SK-N-SH (cell line): Measurements from ENCODE around the gene ATP8A1. TPM values are rescaled to one million over a fixed set of nuclear protein-coding genes. Genes with fewer than 3 reads are reported as not detected.

Experiments used
- CTCF ChIA-PET: fragments of 300-600, 350-600 bp; formaldehyde crosslinking; extraction: SDS; loops from one replicate; lab custom pipeline; 2021; lab: Yijun Ruan, JAX
- POLR2A ChIA-PET: fragments of 350-600 bp; sonication (Branson Sonifier 250); formaldehyde crosslinking; extraction: SDS; loops from one replicate; lab custom pipeline; 2020; ENCODE audit warnings: antibody characterized with exemption, inconsistent platforms; lab: Yijun Ruan, JAX
- DNase-seq: peaks from one replicate; pipeline ENCODE4 v3.0.0; 2012
- H2AFZ ChIP-seq: fragments of 200-600 bp; sonication (generic); 2 replicates; pipeline ENCODE4 v1.8.1; 2016; ENCODE audit warnings: antibody characterized with exemption, mild to moderate bottlenecking, low read depth
- H3F3A ChIP-seq: fragments of 200-600 bp; sonication (generic); replicated peaks from 2 replicates; pipeline ENCODE3; 2016; ENCODE audit warnings: antibody characterized with exemption, mild to moderate bottlenecking; ENCODE audit not compliant: insufficient read depth
- H3K27ac ChIP-seq, 2 experiments: fragments of 200-500 bp in 1 of 2; fragments of 200-600 bp in 1 of 2; sonication (Bioruptor generic) in 1 of 2; sonication (generic), shearing (Covaris generic) in 1 of 2; 2 replicates each; pipeline versions ENCODE4 v1.5.1 to v1.6.1; 2014 to 2016; ENCODE audit warnings: low read depth in 2 of 2, inconsistent platforms in 1 of 2, low read length in 1 of 2, mild to moderate bottlenecking in 1 of 2, mixed read lengths in 1 of 2
- H3K27me3 ChIP-seq: fragments of 200-600 bp; sonication (generic), shearing (Covaris generic); 2 replicates; pipeline ENCODE4 v1.6.1; 2016; ENCODE audit warnings: mixed run types; ENCODE audit not compliant: insufficient read depth
- H3K36me3 ChIP-seq, 2 experiments: fragments of 200-500 bp in 1 of 2; fragments of 200-600 bp in 1 of 2; sonication (Bioruptor generic) in 1 of 2; sonication (generic) in 1 of 2; replicated peaks in 1 of 2; 2 replicates each; pipeline versions ENCODE3 to v1.5.1; 2014 to 2016; ENCODE audit warnings: low read length in 1 of 2, mild to moderate bottlenecking in 1 of 2; ENCODE audit not compliant: insufficient read depth in 2 of 2, control insufficient read depth in 1 of 2
- H3K4me1 ChIP-seq, 2 experiments: fragments of 200-500 bp in 1 of 2; fragments of 200-600 bp in 1 of 2; sonication (Bioruptor generic) in 1 of 2; sonication (generic), shearing (Covaris generic) in 1 of 2; 2 replicates each; pipeline versions ENCODE4 v1.5.1 to v1.6.1; 2014 to 2016; ENCODE audit warnings: low read depth in 1 of 2, low read length in 1 of 2, mixed run types in 1 of 2; ENCODE audit not compliant: insufficient read depth in 2 of 2, control insufficient read depth in 1 of 2
- H3K4me2 ChIP-seq: fragments of 200-600 bp; sonication (generic), shearing (Covaris generic); 2 replicates; pipeline ENCODE4 v1.6.1; 2017; ENCODE audit warnings: mixed run types
- H3K4me3 ChIP-seq, 2 experiments: fragments of 200-500 bp in 1 of 2; fragments of 200-600 bp in 1 of 2; sonication (Bioruptor generic) in 1 of 2; sonication (generic), shearing (Covaris generic) in 1 of 2; 2 replicates each; pipeline versions ENCODE4 v1.5.1 to v1.8.1; 2014 to 2016; ENCODE audit warnings: low read depth in 2 of 2, inconsistent platforms in 1 of 2, low read length in 1 of 2, mild to moderate bottlenecking in 1 of 2, mixed read lengths in 1 of 2, moderate library complexity in 1 of 2
- H3K79me2 ChIP-seq: fragments of 200-600 bp; sonication (generic); 2 replicates; pipeline ENCODE4 v1.8.1; 2017; ENCODE audit warnings: mild to moderate bottlenecking; ENCODE audit not compliant: insufficient read depth
- H3K9ac ChIP-seq: fragments of 200-600 bp; sonication (generic); 2 replicates; pipeline ENCODE4 v1.6.1; 2017; ENCODE audit warnings: mixed run types
- H3K9me2 ChIP-seq: fragments of 200-600 bp; sonication (generic); 2 replicates; pipeline ENCODE4 v1.6.1; 2017; ENCODE audit warnings: mixed run types
- H3K9me3 ChIP-seq: fragments of 200-600 bp; sonication (generic); 2 replicates; pipeline ENCODE4 v1.6.1; 2017; ENCODE audit warnings: mixed run types, mild to moderate bottlenecking, moderate library complexity
- H4K20me1 ChIP-seq: fragments of 200-600 bp; sonication (generic); 2 replicates; pipeline ENCODE4 v1.6.1; 2017; ENCODE audit warnings: mild to moderate bottlenecking, mixed run types; ENCODE audit not compliant: insufficient read depth
- CHD2 ChIP-seq: fragments of 150-350 bp; IDR thresholded peaks from 2 replicates; pipeline ENCODE4 v1.6.1; 2018; ENCODE audit warnings: low read length; ENCODE audit not compliant: partially characterized antibody
- EP300 ChIP-seq, 2 experiments: IDR thresholded peaks; 2 replicates each; pipeline versions ENCODE4 v1.4.0 to v1.6.1; 2012; ENCODE audit warnings: borderline replicate concordance in 1 of 2, low read depth in 1 of 2, low read length in 1 of 2
- EZH2phosphoT487 ChIP-seq: fragments of 200-600 bp; sonication (generic); IDR thresholded peaks from 2 replicates; pipeline ENCODE4 v1.6.1; 2017; ENCODE audit warnings: low read depth, mixed run types, mild to moderate bottlenecking, antibody characterized with exemption, moderate library complexity, borderline replicate concordance
- FOXJ3 ChIP-seq: sonication (generic); formaldehyde crosslinking; IDR thresholded peaks from 2 replicates; pipeline ENCODE4 v1.5.1; 2020; ENCODE audit warnings: mild to moderate bottlenecking, missing genetic modification reagents
- FOXM1 ChIP-seq: IDR thresholded peaks from 2 replicates; pipeline ENCODE4 v1.4.0; 2012; ENCODE audit warnings: low read depth, mild to moderate bottlenecking
- GATA2 ChIP-seq: sonication (generic); formaldehyde crosslinking; IDR thresholded peaks from 2 replicates; pipeline ENCODE4 v1.5.0; 2020; ENCODE audit warnings: mild to moderate bottlenecking, missing genetic modification reagents
- NFIC ChIP-seq: IDR thresholded peaks from 2 replicates; pipeline ENCODE4 v1.4.0; 2012; ENCODE audit warnings: borderline replicate concordance
- NRF1 ChIP-seq: IDR thresholded peaks from 2 replicates; pipeline ENCODE4 v1.6.1; 2012; ENCODE audit warnings: low read depth, mild to moderate bottlenecking, low read length
- SIN3A ChIP-seq: IDR thresholded peaks from 2 replicates; pipeline ENCODE4 v1.6.1; 2012; ENCODE audit warnings: low read depth, mild to moderate bottlenecking, low read length, moderate library complexity, borderline replicate concordance
- SMC3 ChIP-seq: IDR thresholded peaks from 2 replicates; pipeline ENCODE4 v1.6.1; 2012; ENCODE audit warnings: low read depth, low read length, improper control_type of control experiment
- TAF1 ChIP-seq: IDR thresholded peaks from 2 replicates; pipeline ENCODE4 v1.6.1; 2012; ENCODE audit warnings: low read depth, mild to moderate bottlenecking, low read length, moderate library complexity, borderline replicate concordance
- TEAD4 ChIP-seq: IDR thresholded peaks from 2 replicates; pipeline ENCODE4 v1.4.0; 2012; ENCODE audit warnings: mild to moderate bottlenecking, borderline replicate concordance; ENCODE audit not compliant: insufficient read depth
- USF2 ChIP-seq: fragments of 150-350 bp; IDR thresholded peaks from 2 replicates; pipeline ENCODE4 v1.6.1; 2017; ENCODE audit warnings: antibody characterized with exemption, low read length, low read depth, borderline replicate concordance
- WGBS: methylation state at CpG from one replicate; pipeline ENCODE4 v1.1.6; 2017; ENCODE audit warnings: low lambda C conversion rate; 5-methylcytosine and 5-hydroxymethylcytosine counted together
- polyA plus RNA-seq, 3 experiments: library from polyadenylated mRNA; depleted of rRNA; stranded (reverse); fragments of >200 nt; gene quantifications; 2 replicates each; pipeline ENCODE4 v1.2.3, GENCODE V29; 2012
- TF ChIP-seq, protein P1 (sequence below): fragments of 200-600 bp; sonication (generic); IDR thresholded peaks from 2 replicates; pipeline ENCODE4 v1.6.1; 2017; ENCODE audit warnings: antibody characterized with exemption, mild to moderate bottlenecking, moderate library complexity

The ATP8A1 gene
- polyA plus RNA-seq, 1 of the 3 experiments (the other 2 are of a cell fraction) = 0.38 TPM

- WGBS = 71% methylated on average over 2 of the region's 2 CpGs
- no peak overlapping the region for H3K27ac ChIP-seq
- H4K20me1 ChIP-seq = no peaks in the 10 kb centered on the region
- H2AFZ ChIP-seq = no peak overlapping the region
- peaks cover 3% of the 10 kb centered on the region for H3F3A ChIP-seq
- H3K79me2 ChIP-seq = no peaks in the 10 kb centered on the region
- no peaks in the 10 kb centered on the region for H3K9me2 ChIP-seq
- H3K27me3 ChIP-seq = no peaks in the 10 kb centered on the region
- TF ChIP-seq NFIC = no peak
- no peak for TF ChIP-seq SMC3
- TF ChIP-seq EP300 (IDR thresholded peaks at IDR 0.05; ENCODE audit: borderline replicate concordance in 1 of 2, low read depth in 1 of 2, low read length in 1 of 2) = no peak
- POLR2A ChIA-PET = no interaction called here
- no peak overlapping the region for H3K9ac ChIP-seq
- DNase-seq = no peak
- no peak overlapping the region for H3K4me2 ChIP-seq
- no peaks in the 10 kb centered on the region for H3K4me1 ChIP-seq
- no peaks in the 10 kb centered on the region for H3K36me3 ChIP-seq
- CTCF ChIA-PET = interaction anchor here (1.5 kb wide), 1 partner anchor 14 kb away, joined by 6 read pairs; no protein-coding TSS in a partner anchor
- H3K4me3 ChIP-seq = no peak overlapping the region
- no peaks in the 10 kb centered on the region for H3K9me3 ChIP-seq
These were observed 113.1 kb downstream of the ATP8A1 start for GRCh38 chr4:42543762-42544161.

- H3K27me3 ChIP-seq = no peaks in the 10 kb centered on the region
- POLR2A ChIA-PET = no interaction called here
- no peaks in the 10 kb centered on the region for H3K9me3 ChIP-seq
- H3K4me3 ChIP-seq = no peak overlapping the region
- no peak overlapping the region for H3K9ac ChIP-seq
- no peak overlapping the region for H2AFZ ChIP-seq
- peaks cover 3% of the 10 kb centered on the region for H3F3A ChIP-seq
- DNase-seq = no peak
- CTCF ChIA-PET = interaction anchor here (0.7 to 1.5 kb wide), 3 partner anchors 14 to 270 kb away, joined by 3 to 6 read pairs (median 4); no protein-coding TSS in a partner anchor
- no peaks in the 10 kb centered on the region for H3K36me3 ChIP-seq
- no peaks in the 10 kb centered on the region for H3K4me1 ChIP-seq
- H4K20me1 ChIP-seq = no peaks in the 10 kb centered on the region
- no peak for TF ChIP-seq SIN3A
- TF ChIP-seq NRF1 = no peak
- TF ChIP-seq GATA2 = no peak
- TF ChIP-seq TEAD4 = no peak
- no peak for TF ChIP-seq USF2
- no peak for TF ChIP-seq EZH2phosphoT487
- TF ChIP-seq TAF1 = no peak
- TF ChIP-seq EP300 (IDR thresholded peaks at IDR 0.05; ENCODE audit: borderline replicate concordance in 1 of 2, low read depth in 1 of 2, low read length in 1 of 2) = no peak
- TF ChIP-seq, protein P1, sequence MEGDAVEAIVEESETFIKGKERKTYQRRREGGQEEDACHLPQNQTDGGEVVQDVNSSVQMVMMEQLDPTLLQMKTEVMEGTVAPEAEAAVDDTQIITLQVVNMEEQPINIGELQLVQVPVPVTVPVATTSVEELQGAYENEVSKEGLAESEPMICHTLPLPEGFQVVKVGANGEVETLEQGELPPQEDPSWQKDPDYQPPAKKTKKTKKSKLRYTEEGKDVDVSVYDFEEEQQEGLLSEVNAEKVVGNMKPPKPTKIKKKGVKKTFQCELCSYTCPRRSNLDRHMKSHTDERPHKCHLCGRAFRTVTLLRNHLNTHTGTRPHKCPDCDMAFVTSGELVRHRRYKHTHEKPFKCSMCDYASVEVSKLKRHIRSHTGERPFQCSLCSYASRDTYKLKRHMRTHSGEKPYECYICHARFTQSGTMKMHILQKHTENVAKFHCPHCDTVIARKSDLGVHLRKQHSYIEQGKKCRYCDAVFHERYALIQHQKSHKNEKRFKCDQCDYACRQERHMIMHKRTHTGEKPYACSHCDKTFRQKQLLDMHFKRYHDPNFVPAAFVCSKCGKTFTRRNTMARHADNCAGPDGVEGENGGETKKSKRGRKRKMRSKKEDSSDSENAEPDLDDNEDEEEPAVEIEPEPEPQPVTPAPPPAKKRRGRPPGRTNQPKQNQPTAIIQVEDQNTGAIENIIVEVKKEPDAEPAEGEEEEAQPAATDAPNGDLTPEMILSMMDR = no peak
- no peak for TF ChIP-seq CHD2
- TF ChIP-seq FOXM1 = no peak
- TF ChIP-seq FOXJ3 (CRISPR knock-in tag) = no peak
- TF ChIP-seq, all 33 proteins: peak for 0
- Histone ChIP-seq H3K79me2 (no peaks in the 10 kb centered on the region), H3K9me2 (no peaks in the 10 kb centered on the region), H3K4me2 (no peak overlapping the region), H3K27ac (no peak overlapping the region)
- 3% methylated on average over 1 of the region's 1 CpG for WGBS
These were observed 113.8 kb downstream of the ATP8A1 start for GRCh38 chr4:42543126-42543525.
